Endothelial cell (in vitro differentiated cells): Measurements from ENCODE around the gene HHAT. TPM values are rescaled to one million over a fixed set of nuclear protein-coding genes. Genes with fewer than 3 reads are reported as not detected.
"Not testable (repeated sequence)": the region's sequence is repeated elsewhere in the genome, so short reads cannot be mapped to it uniquely, and the experiment has no call there.

ENCODE experiments used
- DNase-seq: peaks from one replicate; pipeline ENCODE4 v3.0.0; 2021; ENCODE audit warnings: low spot score
- H3K27ac Mint-ChIP-seq: one replicate; pipeline ENCODE4 v1.8.0; 2021; ENCODE audit warnings: mixed read lengths, inconsistent platforms; ENCODE audit not compliant: unreplicated experiment
- H3K27me3 Mint-ChIP-seq: one replicate; pipeline ENCODE4 v1.8.0; 2021; ENCODE audit warnings: mild to moderate bottlenecking, moderate library complexity, mixed read lengths, inconsistent platforms; ENCODE audit not compliant: unreplicated experiment
- H3K36me3 Mint-ChIP-seq: one replicate; pipeline ENCODE4 v1.8.0; 2021; ENCODE audit warnings: mild to moderate bottlenecking, low read depth, mixed read lengths, inconsistent platforms; ENCODE audit not compliant: unreplicated experiment
- H3K4me1 Mint-ChIP-seq: one replicate; pipeline ENCODE4 v1.8.0; 2021; ENCODE audit warnings: mild to moderate bottlenecking, mixed read lengths, inconsistent platforms; ENCODE audit not compliant: unreplicated experiment
- H3K4me3 Mint-ChIP-seq: one replicate; pipeline ENCODE4 v1.8.0; 2021; ENCODE audit warnings: mild to moderate bottlenecking, mixed read lengths, inconsistent platforms; ENCODE audit not compliant: unreplicated experiment
- H3K9me3 Mint-ChIP-seq: one replicate; pipeline ENCODE4 v1.8.0; 2021; ENCODE audit warnings: mixed read lengths, inconsistent platforms; ENCODE audit not compliant: unreplicated experiment
- total RNA-seq: library from RNA; stranded (reverse); fragmentation: NEBNext Ultra II Directional; extraction: Animal tissue kit (Norgen Biotek cat#: 25700); gene quantifications from one replicate; pipeline ENCODE4 v1.2.1, GENCODE V29; 2021; ENCODE audit not compliant: unreplicated experiment
- TF ChIP-seq, protein P1 (sequence below): fragments of 200-600 bp; sonication (generic); IDR thresholded peaks from one replicate; pipeline ENCODE4 v1.5.0; 2021; ENCODE audit warnings: antibody characterized with exemption; ENCODE audit not compliant: unreplicated experiment

Gene HHAT
- total RNA-seq, 1 donor from 2014 or later = 6.0 TPM

DNA sequence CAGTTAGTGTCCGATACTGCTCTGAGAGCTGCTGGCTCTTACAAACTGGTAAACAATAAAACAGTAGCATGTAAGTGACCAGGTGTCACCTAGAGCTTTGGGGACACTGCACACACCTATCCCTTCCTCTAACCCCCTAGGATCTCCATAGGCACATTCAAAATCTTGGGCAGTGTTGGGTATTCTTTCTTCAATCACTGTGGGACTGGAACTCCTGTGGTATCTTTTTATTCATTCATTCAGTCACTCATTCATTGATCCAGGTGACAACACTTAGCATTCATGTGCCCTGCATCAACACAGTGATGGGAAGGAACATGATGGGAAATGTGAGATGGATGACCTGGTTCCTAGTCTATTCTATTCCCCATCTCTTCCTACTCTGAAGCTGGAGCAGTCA lies 73.9 kb downstream of the HHAT start:
- Mint-ChIP-seq H3K27me3 (peaks cover 4% of the 10 kb centered on the region), H3K4me3 (no peak overlapping the region), H3K9me3 (no peaks in the 10 kb centered on the region), H3K27ac (no peak overlapping the region), H3K36me3 (no peaks in the 10 kb centered on the region), H3K4me1 (peaks cover 7% of the 10 kb centered on the region)
- TF ChIP-seq, protein P1, sequence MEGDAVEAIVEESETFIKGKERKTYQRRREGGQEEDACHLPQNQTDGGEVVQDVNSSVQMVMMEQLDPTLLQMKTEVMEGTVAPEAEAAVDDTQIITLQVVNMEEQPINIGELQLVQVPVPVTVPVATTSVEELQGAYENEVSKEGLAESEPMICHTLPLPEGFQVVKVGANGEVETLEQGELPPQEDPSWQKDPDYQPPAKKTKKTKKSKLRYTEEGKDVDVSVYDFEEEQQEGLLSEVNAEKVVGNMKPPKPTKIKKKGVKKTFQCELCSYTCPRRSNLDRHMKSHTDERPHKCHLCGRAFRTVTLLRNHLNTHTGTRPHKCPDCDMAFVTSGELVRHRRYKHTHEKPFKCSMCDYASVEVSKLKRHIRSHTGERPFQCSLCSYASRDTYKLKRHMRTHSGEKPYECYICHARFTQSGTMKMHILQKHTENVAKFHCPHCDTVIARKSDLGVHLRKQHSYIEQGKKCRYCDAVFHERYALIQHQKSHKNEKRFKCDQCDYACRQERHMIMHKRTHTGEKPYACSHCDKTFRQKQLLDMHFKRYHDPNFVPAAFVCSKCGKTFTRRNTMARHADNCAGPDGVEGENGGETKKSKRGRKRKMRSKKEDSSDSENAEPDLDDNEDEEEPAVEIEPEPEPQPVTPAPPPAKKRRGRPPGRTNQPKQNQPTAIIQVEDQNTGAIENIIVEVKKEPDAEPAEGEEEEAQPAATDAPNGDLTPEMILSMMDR = no peak
- no peak for DNase-seq

DNA sequence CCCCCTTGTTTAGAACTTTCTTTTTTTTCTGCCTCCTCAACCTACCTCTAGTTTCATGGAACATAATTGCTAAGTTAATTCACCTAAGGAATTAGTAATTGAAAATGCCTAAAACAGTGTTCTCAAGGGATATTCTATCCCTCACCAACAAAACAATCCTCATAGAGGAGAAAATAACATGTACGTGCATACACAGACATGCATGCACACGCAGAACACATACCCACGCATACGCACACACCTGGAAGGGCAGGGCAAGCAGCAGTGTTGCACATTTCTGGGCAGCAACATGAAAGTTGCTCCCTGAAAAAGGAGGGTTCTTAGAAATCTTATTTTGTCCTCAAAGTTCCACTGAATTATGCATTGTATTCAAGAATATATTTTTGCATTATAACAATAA lies 76.6 kb downstream of the HHAT start:
- Mint-ChIP-seq H3K4me1 (peaks cover 7% of the 10 kb centered on the region), H3K4me3 (no peak overlapping the region), H3K27me3 (peaks cover 4% of the 10 kb centered on the region), H3K9me3 (no peaks in the 10 kb centered on the region), H3K36me3 (no peaks in the 10 kb centered on the region), H3K27ac (no peak overlapping the region)
- DNase-seq = no peak
- TF ChIP-seq, protein P1 = no peak

DNA sequence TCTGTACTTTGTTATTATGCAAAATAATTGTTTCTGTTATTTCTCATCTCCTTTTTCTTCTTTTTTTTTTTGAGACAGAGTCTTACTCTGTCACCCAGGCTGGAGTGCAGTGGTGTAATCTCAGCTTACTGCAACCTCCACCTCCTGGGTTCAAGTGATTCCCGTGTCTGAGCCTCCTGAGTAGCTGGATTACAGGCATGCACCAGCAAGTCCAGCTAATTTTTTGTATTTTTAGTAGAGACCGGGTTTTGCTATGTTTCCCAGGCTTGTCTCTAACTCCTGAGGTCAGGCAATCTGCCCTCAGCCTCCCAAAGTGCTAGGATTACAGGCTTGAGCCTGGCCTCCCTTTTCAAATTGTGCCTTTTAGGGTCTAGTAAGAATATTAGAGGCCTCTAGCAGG lies 77.6 kb downstream of the HHAT start:
- H3K4me3 Mint-ChIP-seq = not testable (repeated sequence)

GRCh38 chr1:210407207-210407886 lies 78.6 kb downstream of the HHAT start:
- Mint-ChIP-seq H3K9me3 (no peaks in the 10 kb centered on the region), H3K27ac (no peak overlapping the region), H3K4me1 (peaks cover 7% of the 10 kb centered on the region), H3K4me3 (no peak overlapping the region), H3K27me3 (peaks cover 2% of the 10 kb centered on the region), H3K36me3 (peaks cover 4% of the 10 kb centered on the region)
- TF ChIP-seq, protein P1 = peak; percentile 97
- DNase-seq = peak; percentile 83

More for the DNA sequence above, 77.6 kb downstream of the HHAT start:
- H3K27me3 Mint-ChIP-seq, H3K4me1 Mint-ChIP-seq, DNase-seq, H3K9me3 Mint-ChIP-seq, H3K27ac Mint-ChIP-seq, H3K36me3 Mint-ChIP-seq: not testable (repeated sequence)

GRCh38 chr1:210407887-210408252 lies 79.2 kb downstream of the HHAT start:
- no peaks in the 10 kb centered on the region for H3K9me3 Mint-ChIP-seq
- no peak overlapping the region for H3K27ac Mint-ChIP-seq
- TF ChIP-seq, protein P1 = no peak
- no peak for DNase-seq
- peaks cover under 1% of the 10 kb centered on the region for H3K27me3 Mint-ChIP-seq
- no peak overlapping the region for H3K4me3 Mint-ChIP-seq
- H3K4me1 Mint-ChIP-seq = peaks cover 7% of the 10 kb centered on the region
- H3K36me3 Mint-ChIP-seq = peaks cover 4% of the 10 kb centered on the region
